ENCODE data around the gene KRT33A. TPM values are rescaled to one million over a fixed set of nuclear protein-coding genes. Genes with fewer than 3 reads are reported as not detected.

The KRT33A gene
- total and polyA plus RNA-seq, 10 donors = not detected

GRCh38 chr17:41322903-41323895 lies 27.4 kb downstream of the KRT33A start:
- Histone ChIP-seq H3K4me3 (no peak overlapping the region), H3K36me3 (no peaks in the 10 kb centered on the region), H3K27ac (no peak overlapping the region), H3K9me3 (peaks cover 0 to 18% (median 16%) of the 10 kb centered on the region in 8 donors), H3K27me3 (replicated peaks in 1 of 7) (no peaks in the 10 kb centered on the region), H3K4me1 (peaks cover 0 to 6% (median 0%) of the 10 kb centered on the region in 6 donors)
- intact Hi-C loops (cut with DNase I; ENCODE audit: low total_unique reads) = loop anchor here (10.0 kb wide), 1 partner anchor 518 kb away; no protein-coding TSS in a partner anchor
- 85 to 88% (median 86%) methylated on average over 9 to 11 of the region's 11 CpGs for WGBS, 5 donors
- TF ChIP-seq POLR2A (IDR thresholded peaks at IDR 0.05) (no peak), POLR2AphosphoS5 (IDR thresholded peaks at IDR 0.05) (no peak)
- TF ChIP-seq, protein P1, sequence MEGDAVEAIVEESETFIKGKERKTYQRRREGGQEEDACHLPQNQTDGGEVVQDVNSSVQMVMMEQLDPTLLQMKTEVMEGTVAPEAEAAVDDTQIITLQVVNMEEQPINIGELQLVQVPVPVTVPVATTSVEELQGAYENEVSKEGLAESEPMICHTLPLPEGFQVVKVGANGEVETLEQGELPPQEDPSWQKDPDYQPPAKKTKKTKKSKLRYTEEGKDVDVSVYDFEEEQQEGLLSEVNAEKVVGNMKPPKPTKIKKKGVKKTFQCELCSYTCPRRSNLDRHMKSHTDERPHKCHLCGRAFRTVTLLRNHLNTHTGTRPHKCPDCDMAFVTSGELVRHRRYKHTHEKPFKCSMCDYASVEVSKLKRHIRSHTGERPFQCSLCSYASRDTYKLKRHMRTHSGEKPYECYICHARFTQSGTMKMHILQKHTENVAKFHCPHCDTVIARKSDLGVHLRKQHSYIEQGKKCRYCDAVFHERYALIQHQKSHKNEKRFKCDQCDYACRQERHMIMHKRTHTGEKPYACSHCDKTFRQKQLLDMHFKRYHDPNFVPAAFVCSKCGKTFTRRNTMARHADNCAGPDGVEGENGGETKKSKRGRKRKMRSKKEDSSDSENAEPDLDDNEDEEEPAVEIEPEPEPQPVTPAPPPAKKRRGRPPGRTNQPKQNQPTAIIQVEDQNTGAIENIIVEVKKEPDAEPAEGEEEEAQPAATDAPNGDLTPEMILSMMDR (IDR thresholded peaks at IDR 0.05 in 8 of 11, conservative IDR thresholded peaks at IDR 0.05 in 3 of 11) = no peak
- no peak for DNase-seq

DNA sequence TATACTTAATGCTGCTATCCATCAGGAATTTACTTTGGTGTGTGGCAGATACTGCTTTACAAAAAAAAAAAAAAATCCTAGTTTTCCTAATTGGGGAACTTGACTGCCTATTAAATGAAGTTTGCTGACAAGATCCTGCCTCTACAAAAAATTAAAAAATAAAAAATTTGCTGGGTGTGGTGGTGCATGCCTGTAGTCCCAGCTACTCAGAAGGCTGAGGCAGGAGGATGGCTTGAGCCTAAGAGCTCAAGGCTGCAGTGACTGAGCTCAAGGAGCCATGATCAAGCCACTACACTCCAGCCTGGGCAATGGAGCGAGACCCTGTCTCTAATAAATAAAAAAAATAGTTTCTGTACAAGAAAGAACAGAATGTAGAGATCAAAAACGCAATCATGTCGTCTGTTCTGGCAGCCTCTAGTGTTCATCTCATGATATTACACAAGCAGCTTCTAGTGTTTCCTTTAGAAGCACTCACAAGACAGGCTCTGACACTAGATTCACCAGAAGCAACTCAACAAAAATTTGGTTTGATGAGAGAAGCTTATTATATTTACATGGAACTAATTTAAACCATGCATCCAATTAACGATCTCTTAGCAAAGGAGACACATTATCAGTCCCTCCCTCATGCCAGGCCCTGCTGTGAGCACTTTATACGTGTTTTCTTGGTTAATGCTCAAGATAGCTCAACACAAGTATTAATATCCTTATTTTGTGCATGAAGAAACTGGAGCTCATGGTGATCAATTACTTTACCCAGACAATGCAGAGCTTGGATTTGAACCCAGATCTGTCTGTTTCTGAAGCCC lies 28.3 kb downstream of the KRT33A start:
- no peak for TF ChIP-seq POLR2A (IDR thresholded peaks at IDR 0.05)
- TF ChIP-seq, protein P1 (IDR thresholded peaks at IDR 0.05 in 8 of 11, conservative IDR thresholded peaks at IDR 0.05 in 3 of 11) = peak; percentile 59 to 82 (median 75)
- WGBS, 5 donors = 34 to 43% (median 37%) methylated on average over 5 of the region's 5 CpGs
- DNase-seq = no peak
- Histone ChIP-seq H3K9me3 (peaks cover 0 to 18% (median 16%) of the 10 kb centered on the region in 8 donors), H3K27me3 (replicated peaks in 1 of 7) (no peaks in the 10 kb centered on the region), H3K4me3 (no peak overlapping the region), H3K27ac (no peak overlapping the region), H3K36me3 (no peaks in the 10 kb centered on the region), H3K4me1 (peaks cover 0 to 6% (median 0%) of the 10 kb centered on the region in 6 donors)
- intact Hi-C loops (cut with DNase I; ENCODE audit: low total_unique reads) = loop anchor here (10.0 kb wide), 1 partner anchor 517 kb away; no protein-coding TSS in a partner anchor

- Histone ChIP-seq H3K4me3 (no peak overlapping the region), H3K36me3 (no peaks in the 10 kb centered on the region), H3K4me1 (peaks cover 0 to 6% (median 0%) of the 10 kb centered on the region in 6 donors), H3K27me3 (replicated peaks in 1 of 7) (peaks cover 0 to 14% (median 0%) of the 10 kb centered on the region in 7 donors), H3K27ac (no peak overlapping the region), H3K9me3 (peaks cover 0 to 18% (median 16%) of the 10 kb centered on the region in 8 donors)
- 41 to 72% (median 59%) methylated on average over 2 of the region's 2 CpGs for WGBS, 5 donors
- intact Hi-C loops (cut with DNase I; ENCODE audit: low total_unique reads) = no loop called here
- DNase-seq = no peak
- TF ChIP-seq POLR2A (IDR thresholded peaks at IDR 0.05) (no peak), POLR2AphosphoS5 (IDR thresholded peaks at IDR 0.05) (no peak)
- TF ChIP-seq, protein P1 (IDR thresholded peaks at IDR 0.05 in 8 of 11, conservative IDR thresholded peaks at IDR 0.05 in 3 of 11) = no peak
These were observed 32.4 kb downstream of the KRT33A start for GRCh38 chr17:41318231-41318630.
